ENCODE results near the gene JAK3.

DNA sequence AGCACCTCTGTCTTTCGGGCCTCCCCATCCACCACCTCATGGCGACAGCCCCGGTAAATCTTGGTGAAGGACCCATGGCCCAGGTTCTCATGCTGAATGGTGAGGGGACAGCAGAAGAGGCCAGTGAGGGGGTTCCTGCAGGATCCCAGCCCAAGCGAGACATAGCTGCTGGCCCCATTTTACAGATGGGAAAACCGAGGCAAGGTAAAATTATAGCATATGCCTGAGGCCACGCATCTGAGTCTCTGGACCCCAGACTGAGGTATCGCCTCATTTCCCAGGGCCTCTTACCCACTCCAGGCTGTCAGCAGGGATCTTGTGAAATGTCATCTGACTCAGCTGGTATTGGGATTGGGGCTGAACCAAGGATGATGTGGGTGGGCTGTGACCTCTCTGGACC is 9.8 kb downstream of the JAK3 start:
- no peak for TF ChIP-seq TAF1 (IDR thresholded peaks at IDR 0.05; ENCODE audit: borderline replicate concordance, insufficient read depth, low read length)
- TF ChIP-seq POLR2AphosphoS5 (IDR thresholded peaks at IDR 0.05; ENCODE audit: low read depth, low read length): no peak

Measured in PFSK-1 (cell line).